H1 (cell line): ENCODE data around the gene MKRN2OS. TPM values are rescaled to one million over a fixed set of nuclear protein-coding genes. Genes with fewer than 3 reads are reported as not detected.

Experiments
- CTCF ChIA-PET: fragments of 300-600 bp; sonication (Branson Sonifier 250); formaldehyde crosslinking; loops from one replicate; lab custom pipeline; 2021; ENCODE audit not compliant: partially characterized antibody; lab: Charles Lee
- POLR2A ChIA-PET: fragments of 300-600 bp; sonication (Branson Sonifier 250); formaldehyde crosslinking; loops from one replicate; lab custom pipeline; 2021; ENCODE audit warnings: inconsistent platforms; ENCODE audit not compliant: partially characterized antibody; lab: Charles Lee
- DNase-seq, 2 experiments: peaks; one replicate each; pipeline versions ENCODE4 v3.0.0 to v3.0.0-alpha.2; 2010 to 2022; ENCODE audit warnings: low spot score in 2 of 2, low read depth in 1 of 2, mixed read lengths in 1 of 2
- FAIRE-seq: peaks from 2 replicates; lab custom pipeline; 2011; peaks lifted over from hg19 to GRCh38; lab: Jason Lieb, UNC
- H2AFZ ChIP-seq: 2 replicates; pipeline ENCODE4 v1.8.1; 2012; ENCODE audit warnings: low read length, inconsistent platforms
- H2AK5ac ChIP-seq: 2 replicates; pipeline ENCODE4 v1.6.1; 2013; ENCODE audit warnings: low read depth, low read length
- H2BK120ac ChIP-seq: replicated peaks from 2 replicates; pipeline ENCODE3; 2013; ENCODE audit warnings: low read depth, low read length, inconsistent platforms
- H2BK12ac ChIP-seq: 2 replicates; pipeline ENCODE4 v1.6.1; 2013; ENCODE audit warnings: low read depth, low read length
- H2BK15ac ChIP-seq: 2 replicates; pipeline ENCODE4 v1.6.1; 2013; ENCODE audit warnings: low read length
- H2BK20ac ChIP-seq: 2 replicates; pipeline ENCODE4 v1.6.1; 2013; ENCODE audit warnings: low read length
- H2BK5ac ChIP-seq: 2 replicates; pipeline ENCODE4 v1.6.1; 2013; ENCODE audit warnings: low read depth, low read length
- H3K14ac ChIP-seq: 2 replicates; pipeline ENCODE4 v1.6.1; 2013; ENCODE audit warnings: inconsistent platforms; ENCODE audit not compliant: insufficient read length
- H3K18ac ChIP-seq: 2 replicates; pipeline ENCODE4 v1.6.1; 2013; ENCODE audit warnings: low read length; ENCODE audit errors: extremely low read depth
- H3K23ac ChIP-seq: 2 replicates; pipeline ENCODE4 v1.6.1; 2013; ENCODE audit warnings: inconsistent platforms; ENCODE audit not compliant: insufficient read length
- H3K23me2 ChIP-seq: 2 replicates; pipeline ENCODE4 v1.6.1; 2013; ENCODE audit warnings: low read depth, low read length
- H3K27ac ChIP-seq: 2 replicates; pipeline ENCODE4 v1.6.1; 2011; ENCODE audit warnings: low read depth, low read length, inconsistent platforms
- H3K27me3 ChIP-seq, 4 experiments: replicated peaks in 1 of 4; 1 replicate in 1 of 4; 2 replicates in 3 of 4; pipeline versions ENCODE4 v1.6.1 to v1.8.1; 2011 to 2013; ENCODE audit warnings: low read length in 3 of 4, mild to moderate bottlenecking in 3 of 4, inconsistent platforms in 2 of 4, mixed read lengths in 2 of 4, moderate library complexity in 1 of 4; ENCODE audit not compliant: control insufficient read depth in 3 of 4, insufficient read depth in 3 of 4; ENCODE audit errors: extremely low read depth in 1 of 4
- H3K36me3 ChIP-seq, 4 experiments: 2 replicates each; pipeline versions ENCODE4 v1.6.1 to v1.8.1; 2011 to 2013; ENCODE audit warnings: mild to moderate bottlenecking in 4 of 4, low read length in 3 of 4, moderate library complexity in 2 of 4, control low read depth in 1 of 4, inconsistent platforms in 1 of 4; ENCODE audit not compliant: insufficient read depth in 4 of 4, control insufficient read depth in 2 of 4
- H3K4ac ChIP-seq: replicated peaks from 2 replicates; pipeline ENCODE3; 2013; ENCODE audit warnings: low read length, low read depth, mixed read lengths, inconsistent platforms; ENCODE audit not compliant: insufficient read length
- H3K4me1 ChIP-seq, 4 experiments: replicated peaks in 1 of 4; 1 replicate in 1 of 4; 2 replicates in 3 of 4; pipeline versions ENCODE4 v1.6.1 to v1.8.1; 2011 to 2013; ENCODE audit warnings: low read length in 3 of 4, inconsistent platforms in 2 of 4, mixed read lengths in 1 of 4; ENCODE audit not compliant: insufficient read depth in 4 of 4, control insufficient read depth in 3 of 4
- H3K4me2 ChIP-seq, 2 experiments: 2 replicates each; pipeline versions ENCODE4 v1.6.1 to v1.8.1; 2011 to 2013; ENCODE audit warnings: low read depth in 2 of 2, low read length in 2 of 2, control low read depth in 1 of 2, inconsistent platforms in 1 of 2, mild to moderate bottlenecking in 1 of 2; ENCODE audit not compliant: insufficient read depth in 1 of 2
- H3K4me3 ChIP-seq, 4 experiments: fragments of 200-600, 300-600 bp in 1 of 4; sonication (generic), shearing (Covaris generic), sonication (Bioruptor Twin) in 1 of 4; 2 replicates each; pipeline versions ENCODE4 v1.5.1 to v1.8.1; 2011 to 2016; ENCODE audit warnings: low read length in 4 of 4, low read depth in 3 of 4, control low read depth in 2 of 4, inconsistent platforms in 2 of 4, mild to moderate bottlenecking in 2 of 4, mixed read lengths in 1 of 4, moderate library complexity in 1 of 4; ENCODE audit not compliant: insufficient read depth in 2 of 4; ENCODE audit errors: extremely low read depth in 1 of 4
- H3K56ac ChIP-seq: replicated peaks from 2 replicates; pipeline ENCODE3; 2013; ENCODE audit warnings: low read depth, mild to moderate bottlenecking, mixed read lengths, low read length, inconsistent platforms; ENCODE audit not compliant: insufficient read length
- H3K79me1 ChIP-seq: 2 replicates; pipeline ENCODE4 v1.6.1; 2013; ENCODE audit warnings: low read depth, low read length, control low read depth
- H3K79me2 ChIP-seq, 2 experiments: 2 replicates each; pipeline versions ENCODE4 v1.6.1 to v1.8.1; 2012 to 2013; ENCODE audit warnings: low read length in 2 of 2, mild to moderate bottlenecking in 2 of 2, inconsistent platforms in 1 of 2; ENCODE audit not compliant: insufficient read depth in 2 of 2, control insufficient read depth in 1 of 2
- H3K9ac ChIP-seq, 4 experiments: replicated peaks in 1 of 4; 1 replicate in 1 of 4; 2 replicates in 3 of 4; pipeline versions ENCODE4 v1.6.1 to v1.8.1; 2011 to 2013; ENCODE audit warnings: low read depth in 3 of 4, low read length in 3 of 4, control low read depth in 2 of 4, mild to moderate bottlenecking in 2 of 4, moderate library complexity in 2 of 4, inconsistent platforms in 1 of 4; ENCODE audit errors: extremely low read depth in 1 of 4
- H3K9me3 ChIP-seq, 2 experiments: 2 replicates each; pipeline versions ENCODE4 v1.6.1 to v1.8.1; 2012 to 2013; ENCODE audit warnings: mild to moderate bottlenecking in 2 of 2, moderate library complexity in 2 of 2, control low read depth in 1 of 2, inconsistent platforms in 1 of 2, low read depth in 1 of 2, low read length in 1 of 2, mixed read lengths in 1 of 2; ENCODE audit not compliant: insufficient read depth in 2 of 2
- H4K20me1 ChIP-seq, 2 experiments: replicated peaks in 1 of 2; 2 replicates each; pipeline versions ENCODE3 to v1.8.1; 2011 to 2013; ENCODE audit warnings: inconsistent platforms in 2 of 2, low read length in 2 of 2, mild to moderate bottlenecking in 1 of 2; ENCODE audit not compliant: insufficient read depth in 2 of 2, control insufficient read depth in 1 of 2
- H4K5ac ChIP-seq: 2 replicates; pipeline ENCODE4 v1.6.1; 2013; ENCODE audit warnings: low read length, low read depth, mixed read lengths, inconsistent platforms; ENCODE audit not compliant: insufficient read length
- H4K8ac ChIP-seq: 2 replicates; pipeline ENCODE4 v1.8.0; 2013; ENCODE audit warnings: mild to moderate bottlenecking, moderate library complexity, low read length, inconsistent platforms; ENCODE audit not compliant: insufficient read depth; ENCODE audit errors: extremely low read depth
- H4K91ac ChIP-seq: replicated peaks from 2 replicates; pipeline ENCODE3; 2013; ENCODE audit warnings: low read length, mixed read lengths, inconsistent platforms; ENCODE audit not compliant: insufficient read length
- KDM4A ChIP-seq: IDR thresholded peaks from one replicate; pipeline ENCODE4 v1.7.1; 2012; ENCODE audit warnings: low read depth, mild to moderate bottlenecking, moderate library complexity, low read length, inconsistent platforms; ENCODE audit not compliant: severe bottlenecking
- WGBS, 2 experiments: shearing (Covaris generic) in 1 of 2; methylation state at CpG; one replicate each; pipeline versions ENCODE4 v1.1.6 to v1.1.7; 2013 to 2015; ENCODE audit warnings: low lambda C conversion rate in 2 of 2, mixed read lengths in 2 of 2, inconsistent platforms in 1 of 2, low coverage in 1 of 2, missing lambda C conversion rate in 1 of 2; ENCODE audit not compliant: insufficient replicate concordance in 2 of 2, insufficient coverage in 1 of 2, insufficient read length in 1 of 2; ENCODE audit errors: extremely low coverage in 1 of 2, missing lambda C conversion rate in 1 of 2; 5-methylcytosine and 5-hydroxymethylcytosine counted together
- polyA plus RNA-seq, 7 experiments: library from polyadenylated mRNA; depleted of rRNA in 3 of 7; stranded (reverse) in 5 of 7; unstranded in 2 of 7; fragments of >200 nt in 5 of 7; fragments of 200-250 nt in 2 of 7; gene quantifications; 1 replicate in 5 of 7; 2 replicates in 1 of 7; 4 replicates in 1 of 7; pipeline versions ENCODE4 v1.2.1 to v1.2.3, GENCODE V29; 2011 to 2013; ENCODE audit warnings: missing spikeins in 2 of 7, mixed read lengths in 2 of 7
- total RNA-seq: library from RNA; stranded (reverse); fragmentation: NEBNext Ultra II Directional; extraction: Animal tissue kit (Norgen Biotek cat#: 25700); gene quantifications from 2 replicates; pipeline ENCODE4 v1.2.1, GENCODE V29; 2021

MKRN2OS gene
- total and polyA plus RNA-seq, 2 of the 8 experiments (the other 6 are each of a cell fraction or from before 2014, with no cell fraction given) = 0.15 to 0.41 TPM

- Histone ChIP-seq H2BK15ac (no peak overlapping the region), H3K4me3 (no peak overlapping the region), H2BK120ac (no peak overlapping the region), H3K18ac (no peak overlapping the region), H3K14ac (no peak overlapping the region), H2AFZ (no peak overlapping the region), H3K9me3 (no peaks in the 10 kb centered on the region), H3K79me1 (no peaks in the 10 kb centered on the region), H2AK5ac (no peak overlapping the region), H3K4me1 (no peaks in the 10 kb centered on the region), H2BK5ac (no peak overlapping the region), H2BK20ac (no peak overlapping the region), H3K23ac (no peak overlapping the region), H3K23me2 (no peaks in the 10 kb centered on the region; the same call in 1 of the 2 replicates), H3K9ac (no peak overlapping the region), H4K5ac (no peak overlapping the region), H3K79me2 (no peaks in the 10 kb centered on the region), H3K4ac (no peak overlapping the region), H2BK12ac (no peak overlapping the region), H4K20me1 (peaks cover 2 to 3% of the 10 kb centered on the region in 2 experiments), H3K4me2 (no peak overlapping the region), H4K8ac (no peak overlapping the region), H3K27ac (no peak overlapping the region), H3K56ac (no peak overlapping the region), H3K27me3 (no peaks in the 10 kb centered on the region), H3K36me3 (peaks cover 5 to 52% (median 19%) of the 10 kb centered on the region in 4 experiments; a peak in 7 of 8 replicates), H4K91ac (no peak overlapping the region)
- DNase-seq (no peak), FAIRE-seq (no peak)
- 89% methylated on average over 3 of the region's 3 CpGs; no CpG with 5 or more reads in 1 of the 2 experiments for WGBS, 2 experiments
- POLR2A ChIA-PET = interaction anchor here (0.5 kb wide), 1 partner anchor 121 kb away, joined by 3 read pairs; no protein-coding TSS in a partner anchor
- CTCF ChIA-PET = no interaction called here
- no peak for TF ChIP-seq KDM4A
These were observed 17.5 kb downstream of the MKRN2OS start for GRCh38 chr3:12527757-12528143.
